NCI-H2171 treated with DMSO at 0.1 percent for 48 hours (cell line): ENCODE results near the gene ZNF195.
"Not testable (repeated sequence)": the region's sequence is repeated elsewhere in the genome, so short reads cannot be mapped to it uniquely, and the experiment has no call there.

Source experiments
- DNase-seq: peaks from one replicate; lab custom pipeline; 2025; lab: John Stamatoyannopoulos, UW

Gene ZNF195

GRCh38 chr11:3378426-3379423 is at the start of gene ZNF195:
ZNF195 (minus strand) TSS chr11:3379146; CDS start chr11:3379040, 106 bp downstream.
- DNase-seq: peak; percentile 94

- not testable (repeated sequence) for DNase-seq
Observed at GRCh38 chr11:3428076-3428475, 49.1 kb upstream of the ZNF195 start.

- not testable (repeated sequence) for DNase-seq
Observed at GRCh38 chr11:3426541-3426940, 47.6 kb upstream of the ZNF195 start.

- DNase-seq: not testable (repeated sequence)
Observed at GRCh38 chr11:3423928-3424327, 45.0 kb upstream of the ZNF195 start.

GRCh38 chr11:3423138-3423731 is 44.3 kb upstream of the ZNF195 start:
- DNase-seq: not testable (repeated sequence)

GRCh38 chr11:3422380-3423137 is 43.6 kb upstream of the ZNF195 start:
- DNase-seq: peak; percentile 96

- DNase-seq: not testable (repeated sequence)
Observed at GRCh38 chr11:3421608-3422379, 42.8 kb upstream of the ZNF195 start.

- DNase-seq: not testable (repeated sequence)
Observed at GRCh38 chr11:3420281-3421042, 41.5 kb upstream of the ZNF195 start.

GRCh38 chr11:3419496-3419895 is 40.5 kb upstream of the ZNF195 start:
- not testable (repeated sequence) for DNase-seq

- peak; percentile 0 for DNase-seq
Observed at GRCh38 chr11:3417047-3417446, 38.1 kb upstream of the ZNF195 start.

- DNase-seq: not testable (repeated sequence)
Observed at GRCh38 chr11:3415301-3415700, 36.4 kb upstream of the ZNF195 start.

- DNase-seq: not testable (repeated sequence)
Observed at GRCh38 chr11:3413666-3414065, 34.7 kb upstream of the ZNF195 start.

- DNase-seq: no peak
Observed at GRCh38 chr11:3412837-3413236, 33.9 kb upstream of the ZNF195 start.

GRCh38 chr11:3408722-3409121 is 29.8 kb upstream of the ZNF195 start:
- DNase-seq: peak; percentile 24

- DNase-seq: not testable (repeated sequence)
Observed at GRCh38 chr11:3408058-3408605, 29.2 kb upstream of the ZNF195 start.

- DNase-seq: not testable (repeated sequence)
Observed at GRCh38 chr11:3406937-3407336, 28.0 kb upstream of the ZNF195 start.

GRCh38 chr11:3406223-3406875 is 27.4 kb upstream of the ZNF195 start:
- not testable (repeated sequence) for DNase-seq

GRCh38 chr11:3404076-3404925 is 25.4 kb upstream of the ZNF195 start:
- DNase-seq: not testable (repeated sequence)

- DNase-seq: not testable (repeated sequence)
Observed at GRCh38 chr11:3402861-3403250, 23.9 kb upstream of the ZNF195 start.
